K562 (cell line): ENCODE data around the gene ANKRD33. TPM values are rescaled to one million over a fixed set of nuclear protein-coding genes. Genes with fewer than 3 reads are reported as not detected.

Source experiments
- CBX3 ChIP-seq, 2 experiments: IDR thresholded peaks; 1 replicate in 1 of 2; 2 replicates in 1 of 2; pipeline ENCODE4 v1.6.1; 2012; ENCODE audit warnings: inconsistent platforms in 2 of 2, low read length in 2 of 2, borderline replicate concordance in 1 of 2, control low read depth in 1 of 2
- HINFP ChIP-seq: fragments of 450-650 bp; conservative IDR thresholded peaks from 2 replicates; pipeline ENCODE4 v1.6.1; 2016; ENCODE audit warnings: missing genetic modification characterization, low read depth, mild to moderate bottlenecking, control low read depth, missing compliant biosample characterization
- JUNB ChIP-seq: fragments of 450-650 bp; formaldehyde crosslinking; conservative IDR thresholded peaks from 2 replicates; pipeline ENCODE4 v1.4.0; 2020; ENCODE audit warnings: mild to moderate bottlenecking
- PREB ChIP-seq: sonication (generic); formaldehyde crosslinking; IDR thresholded peaks from 2 replicates; pipeline ENCODE4 v1.8.1; 2023; ENCODE audit warnings: mild to moderate bottlenecking, missing genetic modification reagents
- RHOXF2B ChIP-seq: fragments of 250-450 bp; sonication (Bioruptor Pico); conservative IDR thresholded peaks from 2 replicates; pipeline ENCODE4 v1.5.1; 2021
- TCF15 ChIP-seq: fragments of 250-450 bp; sonication (Bioruptor Pico); IDR thresholded peaks from 2 replicates; pipeline ENCODE4 v1.8.0; 2022; ENCODE audit warnings: moderate library complexity, mild to moderate bottlenecking, inconsistent platforms
- ZNF316 ChIP-seq: fragments of 450-650 bp; IDR thresholded peaks from 2 replicates; pipeline ENCODE4 v1.6.1; 2016
- polyA plus RNA-seq, 8 experiments: library from polyadenylated mRNA; depleted of rRNA in 4 of 8; stranded (reverse) in 5 of 8; unstranded in 3 of 8; fragments of >200 nt; fragmentation: Nextera tagmentation in 2 of 8; fragmentation: Illumina TruSeq in 1 of 8; extraction: Ambion mirVana in 2 of 8; extraction: Trizol in 1 of 8; gene quantifications; 2 replicates each; pipeline versions ENCODE4 v1.2.1 to v1.2.3, GENCODE V29; 2011 to 2014; ENCODE audit warnings: inconsistent platforms in 1 of 8, missing spikeins in 1 of 8
- total RNA-seq, 7 experiments: library from RNA; depleted of rRNA in 6 of 7; stranded (reverse); fragments of >200 nt in 6 of 7; fragmentation: Illumina TruSeq in 2 of 7; extraction: Trizol in 2 of 7; gene quantifications; 2 replicates each; pipeline versions ENCODE4 v1.2.1 to v1.2.3, GENCODE V29; 2011 to 2021; ENCODE audit warnings: low replicate concordance in 1 of 7
- TF ChIP-seq, protein P1 (sequence below): fragments of 200-800 bp; sonication (Bioruptor generic); IDR thresholded peaks from 2 replicates; pipeline ENCODE4 v1.6.1; 2016; ENCODE audit warnings: missing genetic modification characterization, missing compliant biosample characterization

Gene ANKRD33
- total and polyA plus RNA-seq, 9 of the 15 experiments (the other 6 are each of a cell fraction or from before 2014, with no cell fraction given), result 0.04 to 0.11 (median 0.07) TPM; not detected in 4

- TF ChIP-seq, protein P1, sequence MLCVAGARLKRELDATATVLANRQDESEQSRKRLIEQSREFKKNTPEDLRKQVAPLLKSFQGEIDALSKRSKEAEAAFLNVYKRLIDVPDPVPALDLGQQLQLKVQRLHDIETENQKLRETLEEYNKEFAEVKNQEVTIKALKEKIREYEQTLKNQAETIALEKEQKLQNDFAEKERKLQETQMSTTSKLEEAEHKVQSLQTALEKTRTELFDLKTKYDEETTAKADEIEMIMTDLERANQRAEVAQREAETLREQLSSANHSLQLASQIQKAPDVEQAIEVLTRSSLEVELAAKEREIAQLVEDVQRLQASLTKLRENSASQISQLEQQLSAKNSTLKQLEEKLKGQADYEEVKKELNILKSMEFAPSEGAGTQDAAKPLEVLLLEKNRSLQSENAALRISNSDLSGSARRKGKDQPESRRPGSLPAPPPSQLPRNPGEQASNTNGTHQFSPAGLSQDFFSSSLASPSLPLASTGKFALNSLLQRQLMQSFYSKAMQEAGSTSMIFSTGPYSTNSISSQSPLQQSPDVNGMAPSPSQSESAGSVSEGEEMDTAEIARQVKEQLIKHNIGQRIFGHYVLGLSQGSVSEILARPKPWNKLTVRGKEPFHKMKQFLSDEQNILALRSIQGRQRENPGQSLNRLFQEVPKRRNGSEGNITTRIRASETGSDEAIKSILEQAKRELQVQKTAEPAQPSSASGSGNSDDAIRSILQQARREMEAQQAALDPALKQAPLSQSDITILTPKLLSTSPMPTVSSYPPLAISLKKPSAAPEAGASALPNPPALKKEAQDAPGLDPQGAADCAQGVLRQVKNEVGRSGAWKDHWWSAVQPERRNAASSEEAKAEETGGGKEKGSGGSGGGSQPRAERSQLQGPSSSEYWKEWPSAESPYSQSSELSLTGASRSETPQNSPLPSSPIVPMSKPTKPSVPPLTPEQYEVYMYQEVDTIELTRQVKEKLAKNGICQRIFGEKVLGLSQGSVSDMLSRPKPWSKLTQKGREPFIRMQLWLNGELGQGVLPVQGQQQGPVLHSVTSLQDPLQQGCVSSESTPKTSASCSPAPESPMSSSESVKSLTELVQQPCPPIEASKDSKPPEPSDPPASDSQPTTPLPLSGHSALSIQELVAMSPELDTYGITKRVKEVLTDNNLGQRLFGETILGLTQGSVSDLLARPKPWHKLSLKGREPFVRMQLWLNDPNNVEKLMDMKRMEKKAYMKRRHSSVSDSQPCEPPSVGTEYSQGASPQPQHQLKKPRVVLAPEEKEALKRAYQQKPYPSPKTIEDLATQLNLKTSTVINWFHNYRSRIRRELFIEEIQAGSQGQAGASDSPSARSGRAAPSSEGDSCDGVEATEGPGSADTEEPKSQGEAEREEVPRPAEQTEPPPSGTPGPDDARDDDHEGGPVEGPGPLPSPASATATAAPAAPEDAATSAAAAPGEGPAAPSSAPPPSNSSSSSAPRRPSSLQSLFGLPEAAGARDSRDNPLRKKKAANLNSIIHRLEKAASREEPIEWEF, result no peak
- 0 out of 2 replicates have a peak, but pooled peaks have one; percentile 42 for TF ChIP-seq RHOXF2B (CRISPR knock-in tag)
- TF ChIP-seq PREB (CRISPR knock-in tag), result 0 out of 2 replicates have a peak, but pooled peaks have one; percentile 71
- TF ChIP-seq CBX3 (IDR thresholded peaks at IDR 0.05; ENCODE audit: borderline replicate concordance in 1 of 2, low read length in 2 of 2), result peak in 1 of 2 experiments; percentile 51; a peak in 1 of 3 replicates
- peak; percentile 92 for TF ChIP-seq TCF15 (CRISPR knock-in tag)
- peak; percentile 9; the same call in 1 of the 2 replicates for TF ChIP-seq HINFP (tag)
- TF ChIP-seq JUNB, result peak; percentile 93
- peak; percentile 96 for TF ChIP-seq ZNF316
These were observed 3.1 kb upstream of the ANKRD33 start (continued) for GRCh38 chr12:51884676-51885229.
